Measurements from ENCODE around the gene CSNK2A2.

The CSNK2A2 gene

GRCh38 chr16:58218786-58219185 is 20.9 kb upstream of the CSNK2A2 start:
- Histone ChIP-seq H3K4me2 (ENCODE audit: low read length) (no peak overlapping the region), H3K27me3 (ENCODE audit: control insufficient read depth, insufficient read depth, low read length) (peaks cover 40% of the 10 kb centered on the region), H3K36me3 (ENCODE audit: insufficient read depth, low read length) (no peaks in the 10 kb centered on the region), H3K4me1 (ENCODE audit: control insufficient read depth, insufficient read depth, low read length) (no peaks in the 10 kb centered on the region), H3K4me3 (ENCODE audit: low read length) (no peak overlapping the region), H3K9ac (ENCODE audit: low read depth, low read length) (no peak overlapping the region), H3K9me3 (replicated peaks; ENCODE audit: low read length) (no peaks in the 10 kb centered on the region)

- H3K36me3 ChIP-seq (ENCODE audit: insufficient read depth, low read length): no peaks in the 10 kb centered on the region
- H3K4me2 ChIP-seq (ENCODE audit: low read length): no peak overlapping the region
- no peaks in the 10 kb centered on the region for H3K4me1 ChIP-seq (ENCODE audit: control insufficient read depth, insufficient read depth, low read length)
- H3K27me3 ChIP-seq (ENCODE audit: control insufficient read depth, insufficient read depth, low read length): peaks cover 47% of the 10 kb centered on the region
- H3K9me3 ChIP-seq (replicated peaks; ENCODE audit: low read length): no peaks in the 10 kb centered on the region
- no peak overlapping the region for H3K4me3 ChIP-seq (ENCODE audit: low read length)
- H3K9ac ChIP-seq (ENCODE audit: low read depth, low read length): no peak overlapping the region
These were observed 19.5 kb upstream of the CSNK2A2 start for GRCh38 chr16:58217311-58217925.

GRCh38 chr16:58212824-58213655 is 15.1 kb upstream of the CSNK2A2 start:
- Histone ChIP-seq H3K9me3 (replicated peaks; ENCODE audit: low read length) (no peaks in the 10 kb centered on the region), H3K9ac (ENCODE audit: low read depth, low read length) (no peak overlapping the region), H3K4me2 (ENCODE audit: low read length) (no peak overlapping the region), H3K36me3 (ENCODE audit: insufficient read depth, low read length) (no peaks in the 10 kb centered on the region), H3K27me3 (ENCODE audit: control insufficient read depth, insufficient read depth, low read length) (peaks cover 41% of the 10 kb centered on the region), H3K4me1 (ENCODE audit: control insufficient read depth, insufficient read depth, low read length) (no peaks in the 10 kb centered on the region), H3K4me3 (ENCODE audit: low read length) (no peak overlapping the region)

- no peaks in the 10 kb centered on the region for H3K9me3 ChIP-seq (replicated peaks; ENCODE audit: low read length)
- H3K4me3 ChIP-seq (ENCODE audit: low read length): no peak overlapping the region
- H3K36me3 ChIP-seq (ENCODE audit: insufficient read depth, low read length): no peaks in the 10 kb centered on the region
- no peaks in the 10 kb centered on the region for H3K4me1 ChIP-seq (ENCODE audit: control insufficient read depth, insufficient read depth, low read length)
- H3K9ac ChIP-seq (ENCODE audit: low read depth, low read length): no peak overlapping the region
- H3K4me2 ChIP-seq (ENCODE audit: low read length): no peak overlapping the region
- peaks cover 39% of the 10 kb centered on the region for H3K27me3 ChIP-seq (ENCODE audit: control insufficient read depth, insufficient read depth, low read length)
These were observed 13.9 kb upstream of the CSNK2A2 start for GRCh38 chr16:58211846-58212245.

- H3K4me1 ChIP-seq (ENCODE audit: control insufficient read depth, insufficient read depth, low read length): no peaks in the 10 kb centered on the region
- H3K9ac ChIP-seq (ENCODE audit: low read depth, low read length): no peak overlapping the region
- H3K4me2 ChIP-seq (ENCODE audit: low read length): no peak overlapping the region
- H3K36me3 ChIP-seq (ENCODE audit: insufficient read depth, low read length): no peaks in the 10 kb centered on the region
- peaks cover 39% of the 10 kb centered on the region for H3K27me3 ChIP-seq (ENCODE audit: control insufficient read depth, insufficient read depth, low read length)
- H3K4me3 ChIP-seq (ENCODE audit: low read length): no peak overlapping the region
- no peaks in the 10 kb centered on the region for H3K9me3 ChIP-seq (replicated peaks; ENCODE audit: low read length)
These were observed 13.3 kb upstream of the CSNK2A2 start for GRCh38 chr16:58211245-58211644.

- Histone ChIP-seq H3K36me3 (ENCODE audit: insufficient read depth, low read length) (no peaks in the 10 kb centered on the region), H3K4me2 (ENCODE audit: low read length) (no peak overlapping the region), H3K9me3 (replicated peaks; ENCODE audit: low read length) (no peaks in the 10 kb centered on the region), H3K27me3 (ENCODE audit: control insufficient read depth, insufficient read depth, low read length) (peaks cover 32% of the 10 kb centered on the region), H3K4me3 (ENCODE audit: low read length) (no peak overlapping the region), H3K9ac (ENCODE audit: low read depth, low read length) (no peak overlapping the region), H3K4me1 (ENCODE audit: control insufficient read depth, insufficient read depth, low read length) (no peaks in the 10 kb centered on the region)
These were observed 7.5 kb upstream of the CSNK2A2 start for GRCh38 chr16:58205276-58206036.

GRCh38 chr16:58201163-58201562 is 3.3 kb upstream of the CSNK2A2 start:
- H3K4me3 ChIP-seq (ENCODE audit: low read length): no peak overlapping the region
- H3K36me3 ChIP-seq (ENCODE audit: insufficient read depth, low read length): peaks cover 2% of the 10 kb centered on the region
- H3K27me3 ChIP-seq (ENCODE audit: control insufficient read depth, insufficient read depth, low read length): peaks cover 30% of the 10 kb centered on the region
- no peak overlapping the region for H3K4me2 ChIP-seq (ENCODE audit: low read length)
- H3K4me1 ChIP-seq (ENCODE audit: control insufficient read depth, insufficient read depth, low read length): peaks cover 7% of the 10 kb centered on the region
- no peak overlapping the region for H3K9ac ChIP-seq (ENCODE audit: low read depth, low read length)
- no peaks in the 10 kb centered on the region for H3K9me3 ChIP-seq (replicated peaks; ENCODE audit: low read length)

- H3K9ac ChIP-seq (ENCODE audit: low read depth, low read length): no peak overlapping the region
- peaks cover 7% of the 10 kb centered on the region for H3K4me1 ChIP-seq (ENCODE audit: control insufficient read depth, insufficient read depth, low read length)
- no peaks in the 10 kb centered on the region for H3K9me3 ChIP-seq (replicated peaks; ENCODE audit: low read length)
- no peak overlapping the region for H3K4me2 ChIP-seq (ENCODE audit: low read length)
- no peak overlapping the region for H3K4me3 ChIP-seq (ENCODE audit: low read length)
- H3K36me3 ChIP-seq (ENCODE audit: insufficient read depth, low read length): peaks cover 11% of the 10 kb centered on the region
- H3K27me3 ChIP-seq (ENCODE audit: control insufficient read depth, insufficient read depth, low read length): peaks cover 29% of the 10 kb centered on the region
These were observed 2.3 kb upstream of the CSNK2A2 start for GRCh38 chr16:58200004-58200797.

- Histone ChIP-seq H3K36me3 (ENCODE audit: insufficient read depth, low read length) (peaks cover 24% of the 10 kb centered on the region), H3K4me2 (ENCODE audit: low read length) (no peak overlapping the region), H3K4me3 (ENCODE audit: low read length) (no peak overlapping the region), H3K4me1 (ENCODE audit: control insufficient read depth, insufficient read depth, low read length) (peaks cover 7% of the 10 kb centered on the region), H3K27me3 (ENCODE audit: control insufficient read depth, insufficient read depth, low read length) (peaks cover 28% of the 10 kb centered on the region), H3K9me3 (replicated peaks; ENCODE audit: low read length) (no peaks in the 10 kb centered on the region), H3K9ac (ENCODE audit: low read depth, low read length) (no peak overlapping the region)
These were observed 1.0 kb upstream of the CSNK2A2 start for GRCh38 chr16:58198803-58199411.

- peaks cover 7% of the 10 kb centered on the region for H3K4me1 ChIP-seq (ENCODE audit: control insufficient read depth, insufficient read depth, low read length)
- H3K36me3 ChIP-seq (ENCODE audit: insufficient read depth, low read length): peaks cover 39% of the 10 kb centered on the region
- peak overlapping the region; percentile 96 for H3K4me3 ChIP-seq (ENCODE audit: low read length)
- H3K9me3 ChIP-seq (replicated peaks; ENCODE audit: low read length): no peaks in the 10 kb centered on the region
- H3K27me3 ChIP-seq (ENCODE audit: control insufficient read depth, insufficient read depth, low read length): peaks cover 21% of the 10 kb centered on the region
- peak overlapping the region; percentile 93 for H3K9ac ChIP-seq (ENCODE audit: low read depth, low read length)
- H3K4me2 ChIP-seq (ENCODE audit: low read length): peak overlapping the region; percentile 98
These were observed 443 bp downstream of the CSNK2A2 start for GRCh38 chr16:58197314-58198012.

Data from skeletal muscle satellite cell (primary cell).